K562 (cell line): ENCODE measurements around the gene RBMS1. TPM values are rescaled to one million over a fixed set of nuclear protein-coding genes. Genes with fewer than 3 reads are reported as not detected.

ENCODE experiments used
- ATAC-seq: fragments of 200-7000 bp; cut with Tn5 transposase; 3 replicates; pipeline ENCODE4 v1.9.1; 2020; ENCODE audit warnings: moderate library complexity
- BruUV-seq: library from RNA; stranded (reverse); fragments of 400-500 nt; replicated peaks from 2 replicates; lab custom pipeline; 2021; lab: Mats Ljungman, UMichigan
- CTCF ChIA-PET: fragments of 300-600 bp; formaldehyde crosslinking; extraction: SDS; loops from one replicate; lab custom pipeline; 2021; ENCODE audit warnings: low intra/inter-chr PET ratio; lab: Yijun Ruan, JAX
- POLR2A ChIA-PET: fragments of 300-600, 350-650 bp; sonication (Branson Sonifier 250); formaldehyde crosslinking; extraction: SDS; loops from one replicate; lab custom pipeline; 2021; ENCODE audit warnings: antibody characterized with exemption, inconsistent platforms; lab: Yijun Ruan, JAX
- DNase-seq, 4 experiments: peaks; one replicate each; pipeline versions ENCODE4 v3.0.0 to v3.0.0-alpha.2; 2011 to 2018; ENCODE audit warnings: low spot score in 3 of 4, mixed read lengths in 3 of 4; ENCODE audit errors: extremely low read depth in 1 of 4
- FAIRE-seq: peaks from 2 replicates; lab custom pipeline; 2011; peaks lifted over from hg19 to GRCh38; lab: Jason Lieb, UNC
- H2AFZ ChIP-seq: 2 replicates; pipeline ENCODE4 v1.6.0; 2011; ENCODE audit warnings: low read depth, low read length, control low read depth, inconsistent platforms
- H3K27ac ChIP-seq: fragments of 200-600 bp; 3 replicates; pipeline ENCODE4 v1.8.0; 2011; ENCODE audit warnings: low read depth, mild to moderate bottlenecking, control low read depth, inconsistent platforms, low read length, moderate library complexity, mixed read lengths; ENCODE audit errors: extremely low read depth
- H3K27me3 ChIP-seq, 2 experiments: fragments of 300-600 bp in 1 of 2; 2 replicates in 1 of 2; 3 replicates in 1 of 2; pipeline versions ENCODE4 v1.6.0 to v1.8.0; 2011; ENCODE audit warnings: inconsistent platforms in 2 of 2, low read length in 2 of 2, mild to moderate bottlenecking in 1 of 2, mixed read lengths in 1 of 2, moderate library complexity in 1 of 2; ENCODE audit not compliant: control insufficient read depth in 2 of 2, insufficient read depth in 2 of 2
- H3K36me3 ChIP-seq: fragments of 300-600 bp; 3 replicates; pipeline ENCODE4 v1.8.0; 2011; ENCODE audit warnings: mild to moderate bottlenecking, low read length, inconsistent platforms; ENCODE audit not compliant: control insufficient read depth, insufficient read depth
- H3K4me1 ChIP-seq, 2 experiments: fragments of 200-600 bp in 1 of 2; replicated peaks in 1 of 2; 2 replicates in 1 of 2; 3 replicates in 1 of 2; pipeline versions ENCODE4 v1.5.1 to v1.8.0; 2011; ENCODE audit warnings: inconsistent platforms in 2 of 2, low read length in 2 of 2, mild to moderate bottlenecking in 1 of 2, mixed read lengths in 1 of 2, moderate library complexity in 1 of 2; ENCODE audit not compliant: control insufficient read depth in 2 of 2, insufficient read depth in 2 of 2
- H3K4me2 ChIP-seq: 2 replicates; pipeline ENCODE4 v1.6.1; 2011; ENCODE audit warnings: low read length, control low read depth, inconsistent platforms, mixed read lengths; ENCODE audit not compliant: insufficient read depth
- H3K4me3 ChIP-seq: fragments of 200-600 bp; sonication (generic), shearing (Covaris generic); 2 replicates; pipeline ENCODE4 v1.5.1; 2016; ENCODE audit warnings: control low read depth, inconsistent platforms
- H3K79me2 ChIP-seq: fragments of 200-600 bp; 3 replicates; pipeline ENCODE4 v1.8.0; 2011; ENCODE audit warnings: low read length, inconsistent platforms; ENCODE audit not compliant: control insufficient read depth, insufficient read depth
- H3K9ac ChIP-seq, 2 experiments: 2 replicates each; pipeline versions ENCODE4 v1.6.0 to v1.6.1; 2011; ENCODE audit warnings: low read depth in 2 of 2, low read length in 2 of 2, control low read depth in 1 of 2, inconsistent platforms in 1 of 2, mild to moderate bottlenecking in 1 of 2, mixed read lengths in 1 of 2; ENCODE audit not compliant: insufficient read depth in 1 of 2
- H3K9me1 ChIP-seq: one replicate; pipeline ENCODE4 v1.6.0; 2011; ENCODE audit warnings: inconsistent platforms, mild to moderate bottlenecking, low read length, moderate library complexity; ENCODE audit not compliant: control insufficient read depth, insufficient read depth
- H3K9me3 ChIP-seq: replicated peaks from 2 replicates; pipeline ENCODE4 v1.5.1; 2011; ENCODE audit warnings: low read depth, low read length, inconsistent platforms; ENCODE audit not compliant: control insufficient read depth, insufficient read depth
- H4K20me1 ChIP-seq: replicated peaks from 2 replicates; pipeline ENCODE4 v1.6.1; 2011; ENCODE audit warnings: low read length, inconsistent platforms, mixed read lengths; ENCODE audit not compliant: control insufficient read depth, insufficient read depth
- BMI1 ChIP-seq: fragments of 150-350 bp; IDR thresholded peaks from 2 replicates; pipeline ENCODE4 v1.6.1; 2014; ENCODE audit warnings: low read length
- ETV1 ChIP-seq: fragments of 450-650 bp; conservative IDR thresholded peaks from 2 replicates; pipeline ENCODE4 v1.6.1; 2016; ENCODE audit warnings: missing genetic modification characterization, control low read depth, low read depth, missing compliant biosample characterization
- HBP1 ChIP-seq: fragments of 450-650 bp; formaldehyde crosslinking; IDR thresholded peaks from 2 replicates; pipeline ENCODE4 v1.4.0; 2022; ENCODE audit warnings: missing genetic modification characterization
- HMGN3 ChIP-seq: IDR thresholded peaks from 2 replicates; pipeline ENCODE4 v1.6.1; 2011; ENCODE audit warnings: borderline replicate concordance, low read depth, mild to moderate bottlenecking, mixed read lengths, low read length; ENCODE audit not compliant: insufficient read length; ENCODE audit errors: extremely low read depth
- HNRNPH1 ChIP-seq: fragments of 200-400 bp; formaldehyde crosslinking; optimal IDR thresholded peaks from 2 replicates; pipeline ENCODE3; 2017; ENCODE audit warnings: low read depth, mild to moderate bottlenecking, low read length, moderate library complexity
- SMARCA5 ChIP-seq: fragments of 450-650 bp; IDR thresholded peaks from 2 replicates; pipeline ENCODE4 v1.6.1; 2016
- SNAPC5 ChIP-seq: fragments of 250-450 bp; sonication (Bioruptor Pico); IDR thresholded peaks from 2 replicates; pipeline ENCODE4 v1.8.0; 2021; ENCODE audit warnings: moderate library complexity, mild to moderate bottlenecking, inconsistent platforms
- TAF15 ChIP-seq: fragments of 200-400 bp; formaldehyde crosslinking; IDR thresholded peaks from 2 replicates; pipeline ENCODE4 v1.6.1; 2017; ENCODE audit warnings: mild to moderate bottlenecking, low read depth, low read length, moderate library complexity
- TAL1 ChIP-seq: fragments of 450-650 bp; IDR thresholded peaks from 2 replicates; pipeline ENCODE4 v1.6.1; 2016; ENCODE audit warnings: mild to moderate bottlenecking
- ZNF511 ChIP-seq: sonication (generic); formaldehyde crosslinking; IDR thresholded peaks from 2 replicates; pipeline ENCODE4 v1.8.0; 2022; ENCODE audit warnings: mild to moderate bottlenecking, missing genetic modification reagents
- WGBS: fragments of 100-300 bp; shearing (Covaris generic); methylation state at CpG from one replicate; pipeline ENCODE4 v1.1.6; 2016; ENCODE audit warnings: low coverage, mixed read lengths; ENCODE audit not compliant: insufficient coverage; ENCODE audit errors: missing lambda C conversion rate; 5-methylcytosine and 5-hydroxymethylcytosine counted together
- in situ Hi-C: fragments of 300-500 bp; cut with MboI; formaldehyde crosslinking; loops from 4 replicates; pipeline ENCODE4 v1.15.0; 2018; ENCODE audit warnings: inconsistent platforms, mixed read lengths
- intact Hi-C: fragments of 100-400 bp; cut with micrococcal nuclease; formaldehyde crosslinking; loops from 2 replicates; pipeline ENCODE4 v1.14.2; 2022
- polyA plus RNA-seq, 8 experiments: library from polyadenylated mRNA; depleted of rRNA in 4 of 8; stranded (reverse) in 5 of 8; unstranded in 3 of 8; fragments of >200 nt; fragmentation: Nextera tagmentation in 2 of 8; fragmentation: Illumina TruSeq in 1 of 8; extraction: Ambion mirVana in 2 of 8; extraction: Trizol in 1 of 8; gene quantifications; 2 replicates each; pipeline versions ENCODE4 v1.2.1 to v1.2.3, GENCODE V29; 2011 to 2014; ENCODE audit warnings: inconsistent platforms in 1 of 8, missing spikeins in 1 of 8
- total RNA-seq, 7 experiments: library from RNA; depleted of rRNA in 6 of 7; stranded (reverse); fragments of >200 nt in 6 of 7; fragmentation: Illumina TruSeq in 2 of 7; extraction: Trizol in 2 of 7; gene quantifications; 2 replicates each; pipeline versions ENCODE4 v1.2.1 to v1.2.3, GENCODE V29; 2011 to 2021; ENCODE audit warnings: low replicate concordance in 1 of 7
- TF ChIP-seq, protein P1 (sequence below): IDR thresholded peaks from 3 replicates; pipeline ENCODE4 v1.6.1; 2011; ENCODE audit warnings: borderline replicate concordance, mild to moderate bottlenecking; ENCODE audit not compliant: insufficient read length, insufficient read depth
- TF ChIP-seq, protein P2 (sequence below): sonication (generic); formaldehyde crosslinking; IDR thresholded peaks from 2 replicates; pipeline ENCODE4 v1.8.1; 2023; ENCODE audit warnings: missing genetic modification reagents, mild to moderate bottlenecking, borderline replicate concordance

Gene RBMS1
- total and polyA plus RNA-seq, 9 of the 15 experiments (the other 6 are each of a cell fraction or from before 2014, with no cell fraction given): 0.04 to 0.31 (median 0.09) TPM; not detected in 6

GRCh38 chr2:160249876-160250275 lies 243.7 kb downstream of the RBMS1 start:
- in situ Hi-C loops: no loop called here
- POLR2A ChIA-PET: no interaction called here
- ATAC-seq (no peak), DNase-seq (no peak), FAIRE-seq (no peak)
- intact Hi-C loops: loop anchor here (5.0 kb wide), 1 partner anchor 722 kb away; no protein-coding TSS in a partner anchor
- no peak overlapping the region for H3K27ac ChIP-seq
- BruUV-seq: no TSS peak
- no peaks in the 10 kb centered on the region for H3K9me1 ChIP-seq
- no peaks in the 10 kb centered on the region for H3K27me3 ChIP-seq
- H4K20me1 ChIP-seq: no peaks in the 10 kb centered on the region; the same call in 1 of the 2 replicates
- H3K36me3 ChIP-seq: no peaks in the 10 kb centered on the region
- no peak overlapping the region for H3K4me2 ChIP-seq
- H2AFZ ChIP-seq: no peak overlapping the region
- CTCF ChIA-PET: no interaction called here
- no peak overlapping the region for H3K4me3 ChIP-seq
- H3K9me3 ChIP-seq: no peaks in the 10 kb centered on the region
- WGBS: 0% methylated on average over 1 of the region's 1 CpG
- no peaks in the 10 kb centered on the region for H3K79me2 ChIP-seq
- H3K4me1 ChIP-seq: no peaks in the 10 kb centered on the region
- no peak overlapping the region for H3K9ac ChIP-seq
- no peak for TF ChIP-seq TAF15
- no peak for TF ChIP-seq ETV1 (tag)
- TF ChIP-seq SNAPC5 (CRISPR knock-in tag): no peak
- no peak for TF ChIP-seq ZNF511 (CRISPR knock-in tag)
- no peak for TF ChIP-seq BMI1
- TF ChIP-seq HMGN3: no peak
- TF ChIP-seq, protein P1, sequence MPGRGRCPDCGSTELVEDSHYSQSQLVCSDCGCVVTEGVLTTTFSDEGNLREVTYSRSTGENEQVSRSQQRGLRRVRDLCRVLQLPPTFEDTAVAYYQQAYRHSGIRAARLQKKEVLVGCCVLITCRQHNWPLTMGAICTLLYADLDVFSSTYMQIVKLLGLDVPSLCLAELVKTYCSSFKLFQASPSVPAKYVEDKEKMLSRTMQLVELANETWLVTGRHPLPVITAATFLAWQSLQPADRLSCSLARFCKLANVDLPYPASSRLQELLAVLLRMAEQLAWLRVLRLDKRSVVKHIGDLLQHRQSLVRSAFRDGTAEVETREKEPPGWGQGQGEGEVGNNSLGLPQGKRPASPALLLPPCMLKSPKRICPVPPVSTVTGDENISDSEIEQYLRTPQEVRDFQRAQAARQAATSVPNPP: no peak
- no peak for TF ChIP-seq SMARCA5
- TF ChIP-seq, protein P2, sequence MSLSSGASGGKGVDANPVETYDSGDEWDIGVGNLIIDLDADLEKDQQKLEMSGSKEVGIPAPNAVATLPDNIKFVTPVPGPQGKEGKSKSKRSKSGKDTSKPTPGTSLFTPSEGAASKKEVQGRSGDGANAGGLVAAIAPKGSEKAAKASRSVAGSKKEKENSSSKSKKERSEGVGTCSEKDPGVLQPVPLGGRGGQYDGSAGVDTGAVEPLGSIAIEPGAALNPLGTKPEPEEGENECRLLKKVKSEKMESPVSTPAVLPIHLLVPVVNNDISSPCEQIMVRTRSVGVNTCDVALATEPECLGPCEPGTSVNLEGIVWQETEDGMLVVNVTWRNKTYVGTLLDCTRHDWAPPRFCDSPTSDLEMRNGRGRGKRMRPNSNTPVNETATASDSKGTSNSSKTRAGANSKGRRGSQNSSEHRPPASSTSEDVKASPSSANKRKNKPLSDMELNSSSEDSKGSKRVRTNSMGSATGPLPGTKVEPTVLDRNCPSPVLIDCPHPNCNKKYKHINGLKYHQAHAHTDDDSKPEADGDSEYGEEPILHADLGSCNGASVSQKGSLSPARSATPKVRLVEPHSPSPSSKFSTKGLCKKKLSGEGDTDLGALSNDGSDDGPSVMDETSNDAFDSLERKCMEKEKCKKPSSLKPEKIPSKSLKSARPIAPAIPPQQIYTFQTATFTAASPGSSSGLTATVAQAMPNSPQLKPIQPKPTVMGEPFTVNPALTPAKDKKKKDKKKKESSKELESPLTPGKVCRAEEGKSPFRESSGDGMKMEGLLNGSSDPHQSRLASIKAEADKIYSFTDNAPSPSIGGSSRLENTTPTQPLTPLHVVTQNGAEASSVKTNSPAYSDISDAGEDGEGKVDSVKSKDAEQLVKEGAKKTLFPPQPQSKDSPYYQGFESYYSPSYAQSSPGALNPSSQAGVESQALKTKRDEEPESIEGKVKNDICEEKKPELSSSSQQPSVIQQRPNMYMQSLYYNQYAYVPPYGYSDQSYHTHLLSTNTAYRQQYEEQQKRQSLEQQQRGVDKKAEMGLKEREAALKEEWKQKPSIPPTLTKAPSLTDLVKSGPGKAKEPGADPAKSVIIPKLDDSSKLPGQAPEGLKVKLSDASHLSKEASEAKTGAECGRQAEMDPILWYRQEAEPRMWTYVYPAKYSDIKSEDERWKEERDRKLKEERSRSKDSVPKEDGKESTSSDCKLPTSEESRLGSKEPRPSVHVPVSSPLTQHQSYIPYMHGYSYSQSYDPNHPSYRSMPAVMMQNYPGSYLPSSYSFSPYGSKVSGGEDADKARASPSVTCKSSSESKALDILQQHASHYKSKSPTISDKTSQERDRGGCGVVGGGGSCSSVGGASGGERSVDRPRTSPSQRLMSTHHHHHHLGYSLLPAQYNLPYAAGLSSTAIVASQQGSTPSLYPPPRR (CRISPR knock-in tag): no peak
- TF ChIP-seq HBP1 (CRISPR knock-in tag): no peak
- TF ChIP-seq HNRNPH1: no peak
- no peak for TF ChIP-seq TAL1
